ENCODE measurements around the gene BACE1-AS.
A peak's percentile ranks its signal among the peaks of the same experiment; 100 is the strongest.

The BACE1-AS gene

DNA sequence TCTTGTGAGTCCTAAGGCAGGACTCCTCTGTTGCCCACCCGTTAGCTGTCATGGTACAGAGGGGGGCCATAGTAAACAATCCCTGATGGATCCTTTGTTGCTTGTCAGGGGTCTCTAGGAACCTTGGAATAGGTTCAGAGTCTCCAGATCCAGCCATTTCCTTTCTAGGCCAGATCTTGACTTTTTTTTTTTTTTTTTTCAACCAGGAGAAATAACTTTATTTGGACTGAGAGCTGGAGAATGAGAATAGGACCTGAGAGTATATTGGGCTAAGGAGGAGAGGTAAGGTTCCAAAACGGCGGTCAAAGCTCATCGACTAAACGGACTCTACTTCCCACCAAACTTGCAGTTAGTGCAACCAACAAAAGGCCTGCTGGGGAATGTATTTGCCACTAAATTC lies 44.3 kb downstream of the BACE1-AS start:
- no peak for TF ChIP-seq CTCF (IDR thresholded peaks at IDR 0.05; ENCODE audit: insufficient read depth, missing control alignments)
- DNase-seq (ENCODE audit: insufficient read length, low spot score) (no peak), FAIRE-seq (no peak)

DNA sequence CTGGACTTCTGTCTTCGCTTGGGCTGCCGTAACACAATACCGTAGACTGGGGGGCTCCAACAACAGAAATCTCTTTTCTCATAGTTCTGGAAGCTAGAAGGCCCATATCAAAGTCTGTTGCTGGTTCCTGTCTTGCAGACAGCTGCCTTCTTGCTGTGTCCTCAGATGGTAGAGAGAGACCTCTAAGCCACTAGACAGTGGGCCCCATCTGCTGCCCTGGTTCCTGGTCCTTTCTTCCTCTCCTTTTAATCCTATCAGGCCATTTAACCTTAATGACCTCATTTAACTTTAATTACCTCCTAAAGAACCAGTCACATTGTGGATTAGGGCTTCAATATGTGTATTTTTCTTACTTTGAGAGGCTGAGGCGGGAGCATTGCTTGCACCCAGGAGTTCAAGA lies 45.9 kb downstream of the BACE1-AS start:
- no peak for DNase-seq (ENCODE audit: insufficient read length, low spot score)
- TF ChIP-seq CTCF (IDR thresholded peaks at IDR 0.05; ENCODE audit: insufficient read depth, missing control alignments): no peak
- peak; percentile 77 for FAIRE-seq

Data from D721Med (cell line).